Activated CD8-positive, alpha-beta memory T cell treated with anti-CD3 and anti-CD28 coated beads for 4 hours (primary cell): ENCODE results near the gene TBX5.

Experiments
- DNase-seq, 2 donors: peaks; one replicate each; pipeline ENCODE4 v3.0.0-alpha.2; 2020; ENCODE audit warnings: low read depth in 2 of 2

The TBX5 gene

GRCh38 chr12:114405519-114406271 is at the start of gene TBX5:
Gene TBX5, minus strand, starts transcription at chr12:114406144. Its CDS starts 2,246 bp downstream, at chr12:114403898.
- DNase-seq: no peak

GRCh38 chr12:114451657-114452056 is 45.7 kb upstream of the TBX5 start:
- no peak for DNase-seq

GRCh38 chr12:114450515-114451300 is 44.8 kb upstream of the TBX5 start:
- DNase-seq: no peak

GRCh38 chr12:114450019-114450418 is 44.1 kb upstream of the TBX5 start:
- DNase-seq: no peak

GRCh38 chr12:114448618-114448933 is 42.6 kb upstream of the TBX5 start:
- DNase-seq: no peak

GRCh38 chr12:114447799-114448617 is 42.1 kb upstream of the TBX5 start:
- no peak for DNase-seq

- DNase-seq: no peak
These were observed 41.4 kb upstream of the TBX5 start for GRCh38 chr12:114447274-114447716.

- DNase-seq: no peak
These were observed 39.7 kb upstream of the TBX5 start for GRCh38 chr12:114445401-114446323.

- no peak for DNase-seq
These were observed 38.7 kb upstream of the TBX5 start for GRCh38 chr12:114444422-114445279.

GRCh38 chr12:114443607-114444421 is 37.9 kb upstream of the TBX5 start:
- DNase-seq: no peak

GRCh38 chr12:114442578-114442977 is 36.6 kb upstream of the TBX5 start:
- DNase-seq: no peak

GRCh38 chr12:114441545-114441944 is 35.6 kb upstream of the TBX5 start:
- no peak for DNase-seq

- DNase-seq: no peak
These were observed 35.1 kb upstream of the TBX5 start for GRCh38 chr12:114441039-114441383.

- DNase-seq: no peak
These were observed 34.5 kb upstream of the TBX5 start for GRCh38 chr12:114440270-114441038.

- no peak for DNase-seq
These were observed 33.9 kb upstream of the TBX5 start for GRCh38 chr12:114439817-114440216.

- DNase-seq: no peak
These were observed 33.3 kb upstream of the TBX5 start for GRCh38 chr12:114439261-114439683.

- no peak for DNase-seq
These were observed 32.8 kb upstream of the TBX5 start for GRCh38 chr12:114438635-114439256.

- DNase-seq: no peak
These were observed 28.4 kb upstream of the TBX5 start for GRCh38 chr12:114434341-114434740.
